ENCODE results near the gene NHLRC4. TPM values are rescaled to one million over a fixed set of nuclear protein-coding genes. Genes with fewer than 3 reads are reported as not detected.

Gene NHLRC4
- total RNA-seq, 2 donors from 2014 or later = 2.9 to 6.2 TPM

- TF ChIP-seq CTCF (IDR thresholded peaks at IDR 0.05) = no peak
- TF ChIP-seq POLR2AphosphoS5 (IDR thresholded peaks at IDR 0.05) = no peak
- no peak for TF ChIP-seq POLR2A (IDR thresholded peaks at IDR 0.05)
- 88% methylated on average over 34 of the region's 36 CpGs for WGBS
- H3K4me3 ChIP-seq = no peak overlapping the region
- H3K9me3 ChIP-seq = no peaks in the 10 kb centered on the region
- DNase-seq (ENCODE audit: low spot score) = no peak
- H3K36me3 ChIP-seq = peaks cover 8 to 10% of the 10 kb centered on the region in 2 donors
- H3K27ac ChIP-seq = no peak overlapping the region
- intact Hi-C loops (cut with DNase I) = no loop called here
- no peaks in the 10 kb centered on the region for H3K4me1 ChIP-seq (replicated peaks)
- H3K27me3 ChIP-seq (replicated peaks; ENCODE audit: insufficient read depth) = no peaks in the 10 kb centered on the region
Measured at GRCh38 chr16:575354-576196, 8.8 kb downstream of the NHLRC4 start.

GRCh38 chr16:576197-576822 lies 9.5 kb downstream of the NHLRC4 start:
- WGBS = 87% methylated on average over 12 of the region's 21 CpGs
- H3K27ac ChIP-seq = no peak overlapping the region
- peaks cover 8 to 10% of the 10 kb centered on the region in 2 donors for H3K36me3 ChIP-seq
- intact Hi-C loops (cut with DNase I) = no loop called here
- no peaks in the 10 kb centered on the region for H3K27me3 ChIP-seq (replicated peaks; ENCODE audit: insufficient read depth)
- TF ChIP-seq POLR2AphosphoS5 (IDR thresholded peaks at IDR 0.05) = no peak
- no peak for TF ChIP-seq POLR2A (IDR thresholded peaks at IDR 0.05)
- TF ChIP-seq CTCF (IDR thresholded peaks at IDR 0.05) = no peak
- H3K4me3 ChIP-seq = no peak overlapping the region
- no peak for DNase-seq (ENCODE audit: low spot score)
- H3K9me3 ChIP-seq = no peaks in the 10 kb centered on the region
- H3K4me1 ChIP-seq (replicated peaks) = no peaks in the 10 kb centered on the region

- no peak overlapping the region for H3K27ac ChIP-seq
- intact Hi-C loops (cut with DNase I) = no loop called here
- H3K27me3 ChIP-seq (replicated peaks; ENCODE audit: insufficient read depth) = no peaks in the 10 kb centered on the region
- 74% methylated on average over 8 of the region's 8 CpGs for WGBS
- TF ChIP-seq CTCF (IDR thresholded peaks at IDR 0.05) = no peak
- no peak for TF ChIP-seq POLR2AphosphoS5 (IDR thresholded peaks at IDR 0.05)
- no peak for TF ChIP-seq POLR2A (IDR thresholded peaks at IDR 0.05)
- H3K4me3 ChIP-seq = no peak overlapping the region
- no peaks in the 10 kb centered on the region for H3K9me3 ChIP-seq
- no peak for DNase-seq (ENCODE audit: low spot score)
- no peaks in the 10 kb centered on the region for H3K4me1 ChIP-seq (replicated peaks)
- peaks cover 8 to 10% of the 10 kb centered on the region in 2 donors for H3K36me3 ChIP-seq
Measured at GRCh38 chr16:576823-577201, 10.0 kb downstream of the NHLRC4 start.

GRCh38 chr16:577796-578195 lies 11.0 kb downstream of the NHLRC4 start:
- no peaks in the 10 kb centered on the region for H3K4me1 ChIP-seq (replicated peaks)
- peaks cover 8 to 10% of the 10 kb centered on the region in 2 donors for H3K36me3 ChIP-seq
- H3K27ac ChIP-seq = no peak overlapping the region
- no peak overlapping the region for H3K4me3 ChIP-seq
- 88% methylated on average over 8 of the region's 13 CpGs for WGBS
- TF ChIP-seq POLR2AphosphoS5 (IDR thresholded peaks at IDR 0.05) (no peak), CTCF (IDR thresholded peaks at IDR 0.05) (no peak), POLR2A (IDR thresholded peaks at IDR 0.05) (no peak)
- intact Hi-C loops (cut with DNase I) = no loop called here
- H3K9me3 ChIP-seq = no peaks in the 10 kb centered on the region
- no peak for DNase-seq (ENCODE audit: low spot score)
- H3K27me3 ChIP-seq (replicated peaks; ENCODE audit: insufficient read depth) = no peaks in the 10 kb centered on the region
